AG10803 (cell line): ENCODE data around the gene ADAM17.
A peak's percentile ranks its signal among the peaks of the same experiment; 100 is the strongest.
"Not testable (repeated sequence)": the region's sequence is repeated elsewhere in the genome, so short reads cannot be mapped to it uniquely, and the experiment has no call there.

Source experiments
- DNase-seq: peaks from one replicate; pipeline ENCODE4 v3.0.0; 2010; ENCODE audit warnings: low read depth
- H3K4me3 ChIP-seq: 2 replicates; pipeline ENCODE4 v1.5.1; 2011; ENCODE audit warnings: mild to moderate bottlenecking, low read length, control low read depth
- TF ChIP-seq, protein P1 (sequence below): conservative IDR thresholded peaks from 2 replicates; pipeline ENCODE4 v1.5.1; 2011; ENCODE audit warnings: mild to moderate bottlenecking, low read length, control low read depth, inconsistent platforms

Gene ADAM17

DNA sequence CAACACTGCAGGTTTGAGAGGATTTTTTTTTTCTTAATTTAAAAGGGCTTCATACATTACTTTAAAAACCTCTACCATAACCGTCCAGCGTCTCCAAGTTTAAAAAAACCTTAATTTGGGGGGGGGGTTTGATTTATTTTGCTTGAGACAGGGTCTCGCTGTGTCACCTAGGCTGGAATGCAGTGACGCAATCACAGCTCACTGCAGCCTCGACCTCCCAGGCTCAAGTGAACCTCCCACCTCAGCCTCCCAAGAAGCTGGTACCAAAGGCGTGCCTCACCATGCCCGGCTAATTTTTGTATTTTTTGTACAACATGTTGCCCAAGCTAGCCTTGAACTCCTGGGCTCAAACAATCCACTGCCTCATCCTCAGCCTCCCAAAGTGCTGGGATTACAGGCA, 36.9 kb downstream of the ADAM17 start:
- TF ChIP-seq, protein P1, sequence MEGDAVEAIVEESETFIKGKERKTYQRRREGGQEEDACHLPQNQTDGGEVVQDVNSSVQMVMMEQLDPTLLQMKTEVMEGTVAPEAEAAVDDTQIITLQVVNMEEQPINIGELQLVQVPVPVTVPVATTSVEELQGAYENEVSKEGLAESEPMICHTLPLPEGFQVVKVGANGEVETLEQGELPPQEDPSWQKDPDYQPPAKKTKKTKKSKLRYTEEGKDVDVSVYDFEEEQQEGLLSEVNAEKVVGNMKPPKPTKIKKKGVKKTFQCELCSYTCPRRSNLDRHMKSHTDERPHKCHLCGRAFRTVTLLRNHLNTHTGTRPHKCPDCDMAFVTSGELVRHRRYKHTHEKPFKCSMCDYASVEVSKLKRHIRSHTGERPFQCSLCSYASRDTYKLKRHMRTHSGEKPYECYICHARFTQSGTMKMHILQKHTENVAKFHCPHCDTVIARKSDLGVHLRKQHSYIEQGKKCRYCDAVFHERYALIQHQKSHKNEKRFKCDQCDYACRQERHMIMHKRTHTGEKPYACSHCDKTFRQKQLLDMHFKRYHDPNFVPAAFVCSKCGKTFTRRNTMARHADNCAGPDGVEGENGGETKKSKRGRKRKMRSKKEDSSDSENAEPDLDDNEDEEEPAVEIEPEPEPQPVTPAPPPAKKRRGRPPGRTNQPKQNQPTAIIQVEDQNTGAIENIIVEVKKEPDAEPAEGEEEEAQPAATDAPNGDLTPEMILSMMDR, result no peak
- DNase-seq, result no peak

DNA sequence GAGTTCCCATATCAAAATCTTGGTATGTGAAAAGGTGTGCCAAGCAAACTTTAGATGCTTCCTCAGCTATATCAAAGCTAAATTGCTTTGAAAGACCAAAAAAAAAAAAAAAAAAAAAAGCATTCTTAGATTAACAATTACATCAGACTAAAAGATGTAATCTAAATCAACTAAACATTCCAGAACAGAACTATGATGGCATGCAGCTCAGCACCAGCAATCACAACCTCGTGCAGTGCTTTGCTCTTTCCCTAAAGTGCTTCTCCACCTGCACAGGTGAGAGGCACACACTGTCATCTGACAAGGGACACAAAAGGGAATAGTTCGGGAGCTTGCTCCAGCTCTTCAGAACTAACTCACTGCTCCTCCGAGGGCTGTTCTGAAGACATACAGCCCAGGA, 37.5 kb downstream of the ADAM17 start:
- TF ChIP-seq, protein P1, result no peak

More for the DNA sequence above, 36.9 kb downstream of the ADAM17 start:
- H3K4me3 ChIP-seq, result no peak overlapping the region

DNA sequence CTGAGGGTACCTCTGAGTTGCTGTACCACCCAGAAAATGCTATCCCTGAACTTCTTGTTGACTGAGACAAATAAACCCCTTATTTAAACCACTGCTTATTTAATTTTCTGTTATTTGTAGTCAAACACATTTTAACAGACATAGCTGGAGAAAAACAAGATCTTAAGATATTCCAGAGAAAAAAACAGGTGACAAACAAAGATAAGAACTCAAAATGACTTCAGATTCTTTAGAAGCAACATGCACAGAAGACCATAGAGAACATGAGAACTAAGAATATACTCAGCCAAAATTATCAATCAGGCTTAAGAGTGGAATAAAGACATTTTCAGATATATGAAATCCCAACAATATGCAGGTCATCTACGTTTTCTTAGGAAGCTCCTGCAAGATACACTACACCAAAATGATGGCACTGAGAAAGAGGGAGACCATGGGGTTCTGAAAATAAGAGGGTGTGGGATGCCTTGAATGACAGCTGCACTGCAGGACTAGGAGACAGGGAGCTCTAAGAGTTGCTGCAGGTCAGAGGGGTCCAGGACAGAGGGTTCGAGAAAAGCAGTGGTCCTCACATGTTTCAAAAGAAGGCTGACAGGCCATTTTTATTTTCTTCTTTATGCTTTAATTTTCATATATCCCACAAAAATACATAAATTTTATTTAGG, 38.4 kb downstream of the ADAM17 start:
- H3K4me3 ChIP-seq, result no peak overlapping the region
- DNase-seq, result no peak
- TF ChIP-seq, protein P1, result no peak

More for the DNA sequence above, 37.5 kb downstream of the ADAM17 start:
- DNase-seq, result no peak
- no peak overlapping the region for H3K4me3 ChIP-seq

DNA sequence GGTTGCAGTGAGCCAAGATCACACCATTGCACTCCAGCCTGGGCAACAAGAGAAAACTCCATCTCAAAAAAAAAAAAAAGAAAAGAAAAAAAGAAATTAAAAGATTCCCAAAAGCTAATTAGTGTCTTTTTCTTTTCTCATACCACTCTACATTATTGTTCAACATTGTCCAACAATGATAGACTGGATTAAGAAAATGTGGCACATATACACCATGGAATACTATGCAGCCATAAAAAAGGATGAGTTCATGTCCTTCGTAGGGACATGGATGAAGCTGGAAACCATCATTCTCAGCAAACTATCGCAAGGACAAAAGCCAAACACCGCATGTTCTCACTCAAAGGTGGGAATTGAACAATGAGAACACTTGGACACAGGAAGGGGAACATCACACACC, 41.7 kb downstream of the ADAM17 start:
- not testable (repeated sequence) for H3K4me3 ChIP-seq, DNase-seq

DNA sequence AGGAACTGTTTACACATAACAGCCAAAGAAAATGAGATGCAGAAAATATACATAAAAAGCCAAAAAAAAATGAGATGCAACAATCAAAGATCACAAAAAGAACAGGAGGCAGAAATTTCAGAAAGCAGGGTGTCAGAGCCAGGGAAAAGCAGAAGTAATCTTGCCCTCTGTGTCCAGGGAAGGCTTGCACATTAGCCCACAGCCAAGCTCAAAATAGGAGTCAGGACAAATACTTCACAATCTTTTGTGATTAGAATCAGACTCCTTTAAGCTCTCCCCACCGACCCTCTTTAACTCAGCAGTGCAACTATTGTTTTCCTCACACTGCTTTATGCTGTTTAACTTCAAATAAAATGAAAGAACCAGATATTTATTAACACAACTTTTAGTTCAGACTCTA, 46.7 kb downstream of the ADAM17 start:
- TF ChIP-seq, protein P1, result no peak
- DNase-seq, result no peak
- H3K4me3 ChIP-seq, result no peak overlapping the region

DNA sequence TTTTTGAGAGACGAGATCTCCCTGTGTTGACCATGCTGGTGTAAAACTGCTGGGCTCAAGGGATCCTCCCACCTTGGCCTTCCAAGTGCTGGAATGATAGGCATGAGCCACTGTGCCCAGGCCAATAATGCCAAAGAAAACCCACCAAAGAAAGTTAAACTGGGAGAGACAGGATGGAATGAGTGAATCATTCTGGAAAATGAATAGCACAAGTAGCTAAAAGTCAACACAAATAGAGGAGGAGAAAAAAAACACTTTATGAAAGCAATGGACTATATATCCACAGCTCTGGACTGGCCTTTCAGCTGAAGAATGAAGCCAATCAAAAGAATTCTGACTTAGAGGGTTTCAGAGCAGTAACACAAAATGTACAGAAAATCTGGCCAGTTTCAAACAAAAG, 57.4 kb downstream of the ADAM17 start:
- TF ChIP-seq, protein P1, result no peak
- H3K4me3 ChIP-seq, result no peak overlapping the region
- DNase-seq, result peak; percentile 49

DNA sequence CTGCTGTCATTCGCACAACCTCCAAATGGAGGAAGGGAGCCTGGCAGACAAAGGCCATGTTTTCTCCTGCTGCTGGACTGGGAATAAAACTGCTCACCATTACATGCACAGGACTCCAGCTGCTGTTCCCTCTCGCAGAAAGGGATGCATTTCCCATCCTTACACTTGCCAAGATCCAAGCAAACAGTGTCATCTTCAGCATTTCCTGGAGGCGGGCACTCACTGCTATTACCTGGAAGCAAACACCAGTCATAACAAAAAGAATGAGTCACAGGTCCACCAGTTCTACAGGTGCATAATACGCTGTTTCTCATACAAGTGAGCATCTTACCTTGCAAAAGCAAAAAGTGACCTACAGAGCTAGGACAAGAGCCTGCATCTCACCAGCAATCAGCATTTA, 58.6 kb downstream of the ADAM17 start:
- DNase-seq, result no peak
- TF ChIP-seq, protein P1, result no peak
- no peak overlapping the region for H3K4me3 ChIP-seq
